Measurements from ENCODE around the gene PARD3B.

DNA sequence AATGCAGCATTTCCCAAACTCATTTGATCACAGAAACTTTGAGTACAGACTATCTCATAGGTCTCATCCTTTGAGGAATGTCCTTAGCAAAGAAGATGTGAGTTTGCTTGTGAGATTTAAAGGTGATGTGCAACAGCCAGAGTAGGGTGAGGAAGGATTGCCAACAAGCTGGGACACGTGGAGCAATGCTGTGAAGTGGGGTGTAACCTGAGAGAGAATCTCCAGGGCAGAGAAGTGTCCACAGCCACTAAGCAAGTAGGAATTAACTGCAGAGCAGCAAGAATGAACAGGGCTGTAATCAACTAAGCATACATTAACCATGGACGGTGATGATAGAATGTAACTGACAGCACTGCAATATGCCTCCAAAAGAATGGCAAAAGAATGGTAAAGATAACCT lies 667.1 kb downstream of the PARD3B start:
- TF ChIP-seq POLR2A (IDR thresholded peaks at IDR 0.05; ENCODE audit: low read length) (no peak), GATA1 (IDR thresholded peaks at IDR 0.05; ENCODE audit: low read depth, low read length) (no peak)

Data from erythroblast (primary cell).